Measurements from ENCODE around the gene DDX25. TPM values are rescaled to one million over a fixed set of nuclear protein-coding genes. Genes with fewer than 3 reads are reported as not detected.
A peak's percentile ranks its signal among the peaks of the same experiment; 100 is the strongest.

Gene DDX25
- total RNA-seq, 2 experiments from 2014 or later = 0.43 to 0.54 TPM

GRCh38 chr11:125883375-125883774 is 20.9 kb upstream of the DDX25 start:
- H3K27me3 Mint-ChIP-seq = no peaks in the 10 kb centered on the region
- no peak overlapping the region for H3K27ac Mint-ChIP-seq
- H3K4me1 Mint-ChIP-seq (ENCODE audit: low read depth) = peaks cover 10% of the 10 kb centered on the region
- ATAC-seq (no peak), DNase-seq (no peak)
- no peaks in the 10 kb centered on the region for H3K9me3 Mint-ChIP-seq
- H3K36me3 Mint-ChIP-seq (ENCODE audit: low read depth) = peaks cover 2% of the 10 kb centered on the region
- ChIA-PET POLR2A (no interaction called here), CTCF (no interaction called here)
- intact Hi-C loops (cut with micrococcal nuclease) = no loop called here
- H3K4me3 Mint-ChIP-seq = no peak overlapping the region
- no peak for TF ChIP-seq CTCF (IDR thresholded peaks at IDR 0.05)

- ChIA-PET POLR2A (interaction anchor here (1.0 to 1.8 kb wide), 4 partner anchors 10 to 324 kb away, joined by 4 to 21 read pairs (median 7); partner anchors contain the start of genes DDX25, FAM118B, PUS3 and RPUSD4), CTCF (interaction anchor here (1.1 to 1.8 kb wide), 5 partner anchors 8 to 371 kb away, joined by 3 to 7 read pairs (median 6); no protein-coding TSS in a partner anchor)
- DNase-seq = peak; percentile 62
- TF ChIP-seq CTCF (IDR thresholded peaks at IDR 0.05) = no peak
- Mint-ChIP-seq H3K36me3 (ENCODE audit: low read depth) (peaks cover 2% of the 10 kb centered on the region), H3K9me3 (no peaks in the 10 kb centered on the region), H3K27ac (peak overlapping the region; percentile 90), H3K4me3 (peak overlapping the region; percentile 76), H3K27me3 (no peaks in the 10 kb centered on the region), H3K4me1 (ENCODE audit: low read depth) (peaks cover 20% of the 10 kb centered on the region)
- intact Hi-C loops (cut with micrococcal nuclease) = no loop called here
- ATAC-seq = peak; percentile 28
Measured at GRCh38 chr11:125886997-125887372, 17.3 kb upstream of the DDX25 start.

- Mint-ChIP-seq H3K9me3 (no peaks in the 10 kb centered on the region), H3K36me3 (ENCODE audit: low read depth) (peaks cover 4% of the 10 kb centered on the region), H3K27me3 (no peaks in the 10 kb centered on the region), H3K27ac (peak within 1 kb of the TSS; percentile 90), H3K4me3 (peak within 1 kb of the TSS; percentile 76), H3K4me1 (ENCODE audit: low read depth) (peaks cover 25% of the 10 kb centered on the region)
- peak; percentile 89 for ATAC-seq
- no peak for TF ChIP-seq CTCF (IDR thresholded peaks at IDR 0.05)
- CTCF ChIA-PET = interaction anchor here (0.8 to 1.8 kb wide), 7 partner anchors 9 to 372 kb away, joined by 3 to 7 read pairs (median 6); partner anchors contain the start of genes DDX25 and PUS3
- intact Hi-C loops (cut with micrococcal nuclease) = no loop called here
- DNase-seq = peak; percentile 96
- POLR2A ChIA-PET = interaction anchor here (0.8 to 1.8 kb wide), 8 partner anchors 9 to 324 kb away, joined by 3 to 21 read pairs (median 5); partner anchors contain the start of genes CHEK1, DDX25, EI24 and FAM118B
Measured at GRCh38 chr11:125887373-125888324, 16.7 kb upstream of the DDX25 start, which contains the start of gene HYLS1. TSS of gene HYLS1 (plus strand) at chr11:125887668. CDS start at chr11:125899369, 11,701 bp downstream.

GRCh38 chr11:125890447-125891100 is 13.7 kb upstream of the DDX25 start:
- TF ChIP-seq CTCF (IDR thresholded peaks at IDR 0.05) = no peak
- Mint-ChIP-seq H3K4me3 (no peak overlapping the region), H3K36me3 (ENCODE audit: low read depth) (peaks cover 18% of the 10 kb centered on the region), H3K9me3 (no peaks in the 10 kb centered on the region), H3K27ac (no peak overlapping the region), H3K27me3 (no peaks in the 10 kb centered on the region), H3K4me1 (ENCODE audit: low read depth) (peaks cover 25% of the 10 kb centered on the region)
- no peak for ATAC-seq
- no peak for DNase-seq
- ChIA-PET POLR2A (no interaction called here), CTCF (interaction anchor here (1.1 to 1.5 kb wide), 2 partner anchors 10 to 13 kb away, joined by 3 to 6 read pairs; partner anchors contain the start of gene PUS3)
- intact Hi-C loops (cut with micrococcal nuclease) = no loop called here
